ENCODE data around the gene NCDN.

GRCh38 chr1:35576061-35576765, 18.6 kb downstream of the NCDN start:
- TF ChIP-seq, protein P1, sequence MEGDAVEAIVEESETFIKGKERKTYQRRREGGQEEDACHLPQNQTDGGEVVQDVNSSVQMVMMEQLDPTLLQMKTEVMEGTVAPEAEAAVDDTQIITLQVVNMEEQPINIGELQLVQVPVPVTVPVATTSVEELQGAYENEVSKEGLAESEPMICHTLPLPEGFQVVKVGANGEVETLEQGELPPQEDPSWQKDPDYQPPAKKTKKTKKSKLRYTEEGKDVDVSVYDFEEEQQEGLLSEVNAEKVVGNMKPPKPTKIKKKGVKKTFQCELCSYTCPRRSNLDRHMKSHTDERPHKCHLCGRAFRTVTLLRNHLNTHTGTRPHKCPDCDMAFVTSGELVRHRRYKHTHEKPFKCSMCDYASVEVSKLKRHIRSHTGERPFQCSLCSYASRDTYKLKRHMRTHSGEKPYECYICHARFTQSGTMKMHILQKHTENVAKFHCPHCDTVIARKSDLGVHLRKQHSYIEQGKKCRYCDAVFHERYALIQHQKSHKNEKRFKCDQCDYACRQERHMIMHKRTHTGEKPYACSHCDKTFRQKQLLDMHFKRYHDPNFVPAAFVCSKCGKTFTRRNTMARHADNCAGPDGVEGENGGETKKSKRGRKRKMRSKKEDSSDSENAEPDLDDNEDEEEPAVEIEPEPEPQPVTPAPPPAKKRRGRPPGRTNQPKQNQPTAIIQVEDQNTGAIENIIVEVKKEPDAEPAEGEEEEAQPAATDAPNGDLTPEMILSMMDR (IDR thresholded peaks at IDR 0.05 in 4 of 5, conservative IDR thresholded peaks at IDR 0.05 in 1 of 5) = no peak
- TF ChIP-seq POLR2A (IDR thresholded peaks at IDR 0.05) = no peak
